ENCODE measurements around the gene SF3B1. TPM values are rescaled to one million over a fixed set of nuclear protein-coding genes. Genes with fewer than 3 reads are reported as not detected.
"Not testable (repeated sequence)": the region's sequence is repeated elsewhere in the genome, so short reads cannot be mapped to it uniquely, and the experiment has no call there.

Gene SF3B1
- polyA plus RNA-seq, 2 of the 4 experiments (the other 2 are of a cell fraction) = 166 to 400 TPM

- no peaks in the 10 kb centered on the region for H3K4me1 ChIP-seq
- no peaks in the 10 kb centered on the region for H3K9me3 ChIP-seq
- no peak overlapping the region for H3K4me2 ChIP-seq
- H3K4me3 ChIP-seq = no peak overlapping the region
- FAIRE-seq = no peak
- TF ChIP-seq MAFK (IDR thresholded peaks at IDR 0.05; ENCODE audit: partially characterized antibody) (no peak), KDM5A (IDR thresholded peaks at IDR 0.05) (no peak), HDAC2 (IDR thresholded peaks at IDR 0.05) (no peak)
- H3K27ac ChIP-seq = no peak overlapping the region
- WGBS (ENCODE audit: missing lambda C conversion rate) = 35% methylated on average over 3 of the region's 3 CpGs
- ChIA-PET POLR2A (no interaction called here), CTCF (interaction anchor here (0.6 to 0.9 kb wide), 3 partner anchors 181 to 445 kb away, joined by 3 to 4 read pairs (median 3); no protein-coding TSS in a partner anchor)
- DNase-seq (ENCODE audit: low read depth in 1 of 2, low spot score in 1 of 2) = no peak
- ATAC-seq = peak in 1 of 2 experiments; percentile 42; a peak in 1 of 6 replicates
These were observed 62.2 kb downstream of the SF3B1 start for GRCh38 chr2:197372592-197372991.

- not testable (repeated sequence) for FAIRE-seq
- CTCF ChIA-PET = interaction anchor here (0.6 to 1.1 kb wide), 2 partner anchors 10 to 165 kb away, joined by 3 read pairs; no protein-coding TSS in a partner anchor
These were observed 64.2 kb downstream of the SF3B1 start for GRCh38 chr2:197370664-197371063.

GRCh38 chr2:197369933-197370320 is 64.9 kb downstream of the SF3B1 start:
- Histone ChIP-seq H3K4me2 (no peak overlapping the region), H3K4me3 (no peak overlapping the region), H3K9me3 (no peaks in the 10 kb centered on the region), H3K27ac (no peak overlapping the region), H3K4me1 (no peaks in the 10 kb centered on the region)
- FAIRE-seq (no peak), ATAC-seq (no peak), DNase-seq (ENCODE audit: low read depth in 1 of 2, low spot score in 1 of 2) (no peak)
- POLR2A ChIA-PET = no interaction called here
- 55% methylated on average over 4 of the region's 4 CpGs for WGBS (ENCODE audit: missing lambda C conversion rate)
- TF ChIP-seq RARB (CRISPR knock-in tag; IDR thresholded peaks at IDR 0.05) = no peak
- no peak for TF ChIP-seq REST (IDR thresholded peaks at IDR 0.05)
- no peak for TF ChIP-seq POLR2A (IDR thresholded peaks at IDR 0.05; ENCODE audit: low read length)
- TF ChIP-seq BCL3 (IDR thresholded peaks at IDR 0.05) = no peak
- TF ChIP-seq CTCF (IDR thresholded peaks at IDR 0.05) = no peak
- TF ChIP-seq POLR2AphosphoS2 (conservative IDR thresholded peaks at IDR 0.05; ENCODE audit: low read length) = no peak
- no peak for TF ChIP-seq FOSB (CRISPR knock-in tag; IDR thresholded peaks at IDR 0.05)
- TF ChIP-seq NFE2L2 (conservative IDR thresholded peaks at IDR 0.05; ENCODE audit: low read length) = no peak
- TF ChIP-seq HEYL (CRISPR knock-in tag; IDR thresholded peaks at IDR 0.05) = no peak
- no peak for TF ChIP-seq CHD2 (IDR thresholded peaks at IDR 0.05; ENCODE audit: low read length, partially characterized antibody)
- no peak for TF ChIP-seq KDM1A (IDR thresholded peaks at IDR 0.05; ENCODE audit: low read depth)
- CTCF ChIA-PET = interaction anchor here (0.6 to 1.5 kb wide), 3 partner anchors 9 to 180 kb away, joined by 3 read pairs; no protein-coding TSS in a partner anchor

More at GRCh38 chr2:197370664-197371063, 64.2 kb downstream of the SF3B1 start:
- ATAC-seq; H3K27ac ChIP-seq; H3K4me3 ChIP-seq; H3K4me1 ChIP-seq; H3K9me3 ChIP-seq; H3K4me2 ChIP-seq; POLR2A ChIA-PET; DNase-seq (ENCODE audit: low read depth in 1 of 2, low spot score in 1 of 2): not testable (repeated sequence)
- WGBS (ENCODE audit: missing lambda C conversion rate) = 90% methylated on average over 18 of the region's 31 CpGs

All from A549 (cell line).